ENCODE results near the gene PRPF18.

The PRPF18 gene

DNA sequence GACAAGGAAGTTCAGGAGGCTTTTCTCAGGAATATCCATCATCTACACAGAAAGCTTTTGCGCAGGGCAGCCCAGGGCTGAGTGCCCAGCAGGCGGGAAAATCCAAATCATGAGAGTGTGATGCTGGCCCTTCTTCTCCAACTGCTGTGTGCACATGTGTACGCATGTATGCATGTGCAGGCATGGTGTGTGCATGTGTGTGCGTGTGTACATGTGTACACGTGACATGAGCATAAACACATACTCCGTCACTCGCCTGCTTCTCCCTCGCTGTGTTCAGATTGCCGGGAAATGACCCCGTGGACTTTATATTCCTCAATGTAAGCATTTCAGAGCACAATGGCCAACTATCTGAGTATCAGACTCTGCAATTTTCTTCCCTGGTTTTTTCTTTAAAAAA lies 85.1 kb downstream of the PRPF18 start:
- DNase-seq = no peak

DNA sequence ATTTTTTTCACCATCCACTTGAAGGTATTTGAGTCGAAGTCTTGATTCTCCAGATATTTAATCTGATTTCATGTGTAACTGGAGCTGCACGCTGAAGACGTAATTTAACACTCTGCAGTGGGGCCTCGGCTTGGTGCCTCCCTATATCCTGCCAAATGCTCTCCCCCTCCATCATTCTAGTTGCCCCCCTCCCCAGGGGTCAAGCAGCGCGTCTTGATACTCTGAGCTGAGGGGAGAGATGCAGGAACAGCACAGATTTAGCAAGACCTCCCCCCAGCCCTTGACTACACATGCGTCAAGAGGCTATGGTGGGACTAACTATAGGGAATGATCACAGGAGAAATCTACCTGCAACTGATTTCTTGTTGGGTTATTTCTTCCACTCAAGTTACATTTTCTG lies 85.8 kb downstream of the PRPF18 start:
- no peak for DNase-seq

DNA sequence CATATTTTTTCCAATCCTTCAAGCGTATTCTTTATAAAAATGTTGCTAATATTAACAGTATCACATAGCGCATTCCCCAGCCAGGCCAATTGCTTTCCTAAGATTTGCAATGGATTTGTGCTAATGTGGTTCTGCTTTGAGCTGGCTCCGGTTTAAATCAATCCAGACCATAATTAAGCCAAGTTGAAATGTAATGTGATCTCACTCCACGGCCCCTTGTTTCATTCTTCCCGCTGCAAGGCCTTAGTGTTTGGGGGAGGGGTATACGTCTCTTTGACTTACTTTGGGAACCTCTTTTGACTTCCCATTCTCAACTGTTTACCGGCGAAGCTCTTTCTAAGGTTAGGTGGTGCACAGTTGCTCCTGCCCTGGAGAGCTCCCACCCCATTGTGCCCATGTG lies 86.4 kb downstream of the PRPF18 start:
- DNase-seq = no peak

DNA sequence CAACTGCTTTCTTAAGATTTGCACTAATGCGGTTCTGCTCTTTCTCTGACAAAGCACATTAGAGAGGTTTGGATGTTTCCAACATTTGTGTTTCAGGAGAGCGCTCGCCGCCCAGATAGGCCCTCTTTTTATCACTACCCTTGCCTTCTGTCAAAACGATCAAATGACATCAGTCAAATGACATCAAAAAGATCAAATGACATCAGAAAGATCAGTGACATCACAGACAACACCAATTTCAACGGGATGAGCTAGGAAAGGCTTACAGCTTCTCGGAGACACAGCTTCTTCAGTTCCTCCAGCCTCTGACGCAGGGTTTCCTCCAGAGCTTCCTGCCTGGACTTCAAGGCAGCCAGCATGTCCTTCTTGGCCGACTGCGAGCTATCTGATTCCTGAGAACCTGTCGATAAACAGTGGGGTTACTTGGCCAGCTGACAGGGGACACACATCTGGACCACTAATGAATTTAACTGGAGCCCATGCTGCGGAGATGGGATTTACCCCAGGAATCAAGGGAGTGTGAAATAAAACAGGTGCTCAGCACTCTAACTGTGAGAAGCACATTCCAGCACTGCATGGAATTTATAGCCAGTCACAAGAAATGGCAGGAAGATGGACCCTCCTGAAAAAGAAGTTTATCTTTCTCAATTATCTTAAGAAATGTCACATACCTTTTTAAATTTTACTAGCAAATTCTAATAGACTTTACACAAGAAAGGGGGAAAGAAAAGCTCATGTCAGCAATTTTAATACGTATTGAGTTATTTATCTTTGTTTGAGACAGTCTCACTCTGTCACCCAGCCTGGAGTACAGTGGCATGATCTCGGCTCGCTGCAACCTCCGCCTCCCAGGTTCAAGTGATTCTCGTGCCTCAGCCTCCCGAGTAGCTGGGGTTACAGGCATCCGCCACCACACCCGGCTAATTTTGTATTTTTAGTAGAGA lies 88.2 kb downstream of the PRPF18 start:
- no peak for DNase-seq

DNA sequence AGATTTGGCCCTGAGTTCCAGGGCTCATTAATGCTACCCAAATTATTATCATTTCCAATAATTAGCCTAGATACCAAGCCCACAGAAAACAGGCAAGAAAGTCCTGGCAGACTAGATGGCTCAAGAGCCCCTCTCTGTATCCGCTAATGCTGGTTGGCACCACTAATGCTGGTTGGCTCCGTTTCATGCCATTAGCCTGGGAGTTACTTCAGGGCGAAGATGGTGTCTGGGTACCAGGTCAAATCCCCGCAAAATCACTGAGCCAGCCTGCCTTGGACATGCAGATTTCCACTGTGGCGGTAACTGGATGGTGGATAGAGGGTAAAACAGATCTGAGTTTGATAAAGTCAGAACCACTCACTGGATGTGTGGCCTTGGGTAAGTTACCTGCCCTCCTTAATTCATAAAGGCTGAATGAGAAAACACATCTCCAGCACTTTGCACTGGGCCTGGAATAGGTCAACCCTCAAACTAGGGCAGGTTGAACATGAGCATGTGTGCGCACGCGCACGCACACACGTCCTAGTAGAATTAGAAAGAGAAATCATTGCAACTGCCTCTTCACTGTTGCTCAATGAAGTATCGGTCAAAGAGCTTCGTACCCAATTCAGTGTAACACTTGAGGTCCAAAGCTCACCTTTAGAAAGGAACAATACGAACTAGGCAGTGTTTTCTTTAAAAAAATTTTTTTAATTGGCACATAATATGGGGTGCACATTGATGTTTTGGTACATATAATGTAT lies 91.5 kb downstream of the PRPF18 start:
- DNase-seq = no peak
